CD4-positive, alpha-beta T cell treated with Interleukin-15 for 4 hours (primary cell): ENCODE data around the gene AP5B1.

ENCODE experiments used
- DNase-seq: peaks from one replicate; pipeline ENCODE4 v3.0.0-alpha.2; 2020; ENCODE audit warnings: low spot score

Gene AP5B1

DNA sequence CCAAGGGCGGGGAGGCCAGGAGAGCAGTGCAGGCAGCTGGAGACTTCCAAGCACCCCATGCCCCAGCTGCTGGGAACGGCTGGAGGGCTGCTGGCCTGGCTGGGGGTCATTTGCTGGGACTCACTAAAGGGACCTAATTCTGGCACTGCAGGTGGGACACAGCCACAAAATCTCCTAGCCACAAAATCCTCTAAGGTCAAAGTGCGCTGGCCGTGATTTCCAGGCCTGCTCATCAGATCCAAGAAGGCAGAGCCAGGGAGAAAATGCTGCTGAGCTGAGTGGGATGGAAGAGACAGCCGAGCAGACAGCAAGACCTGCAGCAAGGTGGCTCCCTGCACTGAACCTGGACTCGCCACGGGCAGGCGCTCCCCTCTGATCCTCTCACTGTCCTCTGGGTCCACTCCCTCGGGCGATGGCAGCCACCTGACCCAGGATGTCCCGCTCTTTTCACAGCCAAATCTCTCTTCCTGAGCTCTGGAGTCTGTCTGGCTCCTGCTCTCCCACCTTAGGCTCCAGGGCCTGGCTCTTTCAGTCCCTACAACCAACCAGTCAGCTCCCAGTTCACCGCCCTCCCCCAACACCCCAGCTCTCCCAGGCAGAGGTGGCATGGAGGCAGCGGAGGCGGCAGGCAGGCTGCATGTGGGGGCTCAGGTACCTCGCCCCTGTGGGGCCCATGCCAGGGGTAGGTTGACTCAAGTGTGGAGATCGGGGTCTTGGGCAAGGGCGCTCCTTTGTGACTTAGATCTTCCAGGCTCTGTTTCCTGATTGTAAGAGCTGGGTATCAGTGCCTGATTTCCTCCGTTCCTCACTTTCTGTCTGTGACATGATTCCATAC, 20.6 kb upstream of the AP5B1 start:
- no peak for DNase-seq

DNA sequence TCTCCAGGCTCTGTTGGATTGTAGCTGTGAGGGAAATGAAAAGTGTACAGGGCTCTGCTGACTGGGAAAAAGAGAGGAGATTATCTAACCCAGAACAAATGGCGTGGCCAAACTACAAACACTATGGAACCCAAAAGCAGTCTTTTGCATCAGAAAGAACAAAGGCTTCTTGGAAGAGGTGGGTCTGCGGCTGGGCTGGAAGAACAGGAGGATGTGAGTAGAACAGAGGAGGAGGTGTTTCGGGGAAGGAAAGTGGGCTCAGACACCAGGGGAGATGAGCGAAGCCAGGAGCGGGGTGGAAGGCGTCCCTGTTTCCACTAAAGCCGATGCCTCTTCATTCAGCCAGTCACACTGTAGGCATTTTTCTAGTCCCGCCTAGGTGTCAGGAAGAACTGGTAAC, 18.1 kb upstream of the AP5B1 start:
- DNase-seq = no peak

DNA sequence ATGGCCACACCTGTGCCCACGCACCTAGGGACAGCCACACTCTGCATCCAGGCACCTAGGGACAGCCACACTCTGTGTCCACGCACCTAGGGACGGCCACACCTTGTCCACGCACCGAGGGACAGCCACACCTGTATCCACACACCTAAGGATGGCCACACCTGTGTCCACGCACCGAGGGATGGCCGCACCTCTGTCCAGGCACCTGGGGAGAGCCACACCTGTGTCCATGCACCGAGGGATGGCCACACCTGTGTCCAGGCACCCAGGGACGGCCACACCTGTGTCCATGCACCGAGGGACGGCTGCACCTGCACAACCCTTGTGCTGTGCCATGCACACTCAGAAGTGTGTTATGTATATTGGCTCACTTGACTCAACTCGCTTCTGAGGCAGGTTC, 16.9 kb upstream of the AP5B1 start:
- DNase-seq = no peak

DNA sequence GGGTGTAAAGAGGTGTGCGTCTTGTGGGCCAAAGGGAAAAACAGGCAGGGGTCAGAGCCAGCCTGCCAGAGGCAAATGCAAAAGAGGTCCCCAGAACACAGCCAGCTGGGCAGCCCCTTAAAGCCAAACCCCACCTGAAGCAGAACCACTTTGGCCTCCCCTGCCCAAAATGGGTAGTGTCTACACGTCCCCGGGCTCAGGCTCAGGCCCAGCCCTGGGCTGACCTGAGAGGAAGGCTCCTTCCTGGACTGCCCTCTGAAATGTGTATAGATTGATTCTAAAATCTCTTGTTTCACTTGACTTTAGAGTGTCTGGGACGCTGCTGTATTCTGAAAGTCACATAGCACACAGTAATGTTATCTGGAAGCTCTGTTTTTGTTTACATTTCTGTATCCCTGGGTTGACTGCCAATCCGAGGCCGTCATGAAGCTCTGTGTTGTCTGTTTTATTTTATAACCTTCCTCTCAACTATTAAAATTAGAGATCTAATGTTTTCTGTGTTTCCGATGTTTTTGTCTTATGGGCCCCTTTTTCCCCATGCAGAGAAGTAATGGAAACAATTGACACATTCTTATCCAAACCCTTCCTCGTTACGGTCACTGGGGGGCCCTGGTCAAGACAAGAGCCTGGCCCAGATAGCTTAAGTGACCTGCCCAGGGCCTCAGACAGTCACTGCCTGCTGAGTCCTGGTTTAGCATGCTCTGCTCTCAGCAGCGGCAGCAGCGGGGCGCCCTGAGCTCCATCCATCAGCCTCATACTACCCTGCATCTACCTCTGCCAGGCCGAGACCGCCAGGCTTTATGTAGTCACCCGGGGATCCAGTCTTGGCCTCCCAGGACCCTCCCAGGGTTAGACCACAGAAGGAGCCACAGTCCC, 16.2 kb upstream of the AP5B1 start:
- no peak for DNase-seq

DNA sequence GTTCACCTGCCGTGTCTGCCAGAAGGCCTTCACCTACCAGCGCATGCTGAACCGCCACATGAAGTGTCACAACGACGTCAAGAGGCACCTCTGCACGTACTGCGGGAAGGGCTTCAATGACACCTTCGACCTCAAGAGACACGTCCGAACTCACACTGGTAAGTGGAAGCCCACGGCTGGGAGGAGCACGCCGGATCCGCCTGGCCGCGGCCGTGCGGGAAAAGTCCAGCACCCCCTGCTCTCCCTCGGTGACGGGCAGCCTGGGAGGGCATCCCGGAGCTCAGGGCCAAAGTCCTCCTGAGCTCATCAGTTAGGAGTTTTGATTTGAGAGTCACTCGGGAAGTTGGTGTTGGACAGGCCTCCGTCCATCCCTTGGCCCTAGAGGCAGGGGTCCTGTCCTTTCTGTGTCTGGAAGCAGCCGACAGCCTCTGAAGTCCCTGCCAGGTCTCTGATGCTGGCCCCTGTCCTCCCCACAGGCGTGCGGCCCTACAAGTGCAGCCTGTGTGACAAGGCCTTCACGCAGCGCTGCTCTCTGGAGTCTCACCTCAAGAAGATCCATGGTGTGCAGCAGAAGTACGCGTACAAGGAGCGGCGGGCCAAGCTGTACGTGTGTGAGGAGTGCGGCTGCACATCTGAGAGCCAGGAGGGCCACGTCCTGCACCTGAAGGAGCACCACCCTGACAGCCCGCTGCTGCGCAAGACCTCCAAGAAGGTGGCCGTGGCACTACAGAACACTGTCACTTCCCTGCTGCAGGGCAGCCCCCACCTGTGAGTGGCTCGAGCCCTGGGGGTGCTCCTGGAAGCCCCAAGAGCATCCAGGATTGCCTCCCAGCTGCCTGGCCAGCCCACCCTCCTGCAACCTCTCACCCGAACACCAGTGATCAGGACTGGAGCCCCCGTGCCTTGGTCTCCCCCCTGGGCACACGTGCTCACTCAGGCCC, 14.1 kb upstream of the AP5B1 start:
- DNase-seq = no peak

DNA sequence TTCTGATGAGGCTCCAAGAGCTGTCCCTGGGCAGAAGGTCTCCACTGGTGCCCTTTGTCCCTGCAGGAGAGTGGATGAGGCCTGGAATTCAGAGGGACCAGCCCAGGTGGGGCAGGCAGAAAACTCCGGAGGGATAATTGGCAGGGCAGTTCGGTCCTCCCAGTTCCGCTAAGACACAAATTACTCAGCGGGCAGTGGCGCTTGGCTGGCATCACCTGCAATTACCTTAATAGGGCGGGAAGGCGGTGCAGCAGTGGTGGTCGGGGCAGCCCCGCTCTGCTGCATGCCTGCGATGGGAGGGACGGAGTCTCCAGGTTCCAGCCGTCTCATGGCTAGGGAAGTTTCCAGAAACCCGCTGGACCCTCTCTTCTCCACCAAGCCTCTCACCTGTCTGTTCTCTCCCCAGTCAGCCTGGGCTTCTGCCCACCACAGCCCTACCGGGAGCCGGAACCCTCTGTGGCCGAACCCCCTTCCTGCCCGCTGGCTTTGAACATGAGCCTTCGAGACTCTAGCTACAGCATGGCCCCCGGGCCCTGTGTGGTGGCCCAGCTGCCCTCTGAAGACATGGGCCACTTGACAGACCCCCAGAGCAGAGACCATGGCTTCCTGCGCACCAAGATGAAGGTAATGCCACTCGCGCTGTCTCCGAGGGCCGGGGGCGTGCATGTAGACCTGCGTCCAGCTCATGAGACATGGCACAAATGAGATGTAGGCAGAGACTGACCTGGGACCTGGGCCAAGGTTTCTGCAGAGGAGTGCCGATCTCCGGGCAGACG, 13.0 kb upstream of the AP5B1 start:
- DNase-seq = no peak

DNA sequence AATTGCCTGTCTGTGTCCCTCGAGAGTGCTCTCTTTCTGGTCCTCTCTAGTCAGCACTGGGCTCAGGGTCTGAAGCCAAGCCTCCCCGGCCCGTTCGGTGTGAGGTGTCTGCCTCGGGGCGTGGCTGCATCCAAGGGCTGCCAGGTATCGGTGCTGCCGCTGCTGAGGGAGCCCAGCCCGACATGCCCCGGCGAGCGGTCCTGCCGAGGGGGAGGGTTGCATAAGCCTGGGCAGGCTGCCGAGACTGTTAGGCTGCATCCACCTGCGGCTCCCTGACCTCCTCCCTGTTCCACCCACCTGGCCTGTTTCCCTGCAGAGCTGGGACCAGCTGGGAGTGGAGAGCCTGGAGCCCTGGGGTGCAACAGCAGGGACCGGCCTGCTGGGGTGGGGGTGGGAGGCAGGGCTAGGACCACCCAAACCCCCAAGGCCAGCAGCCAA, 12.4 kb upstream of the AP5B1 start:
- DNase-seq = no peak

DNA sequence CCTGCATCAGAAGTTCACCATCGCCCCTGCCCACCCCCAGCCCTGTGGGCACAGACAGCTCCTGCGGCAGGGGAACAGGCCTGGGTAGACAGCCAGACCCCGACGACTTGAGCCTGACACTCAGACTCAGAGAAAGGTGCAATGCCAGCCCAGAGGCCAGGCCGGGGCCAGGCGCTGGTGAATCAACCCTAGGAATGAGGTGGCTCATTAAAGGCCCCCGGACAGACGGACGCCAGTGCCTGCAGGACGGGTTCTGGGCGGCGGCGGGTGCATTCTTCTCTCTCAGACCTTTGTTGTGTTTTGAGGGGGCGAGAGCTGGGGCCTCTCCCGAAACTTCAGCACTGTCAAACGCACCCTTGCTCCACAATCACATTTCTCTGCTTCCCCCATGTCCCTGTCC, 11.7 kb upstream of the AP5B1 start:
- no peak for DNase-seq

DNA sequence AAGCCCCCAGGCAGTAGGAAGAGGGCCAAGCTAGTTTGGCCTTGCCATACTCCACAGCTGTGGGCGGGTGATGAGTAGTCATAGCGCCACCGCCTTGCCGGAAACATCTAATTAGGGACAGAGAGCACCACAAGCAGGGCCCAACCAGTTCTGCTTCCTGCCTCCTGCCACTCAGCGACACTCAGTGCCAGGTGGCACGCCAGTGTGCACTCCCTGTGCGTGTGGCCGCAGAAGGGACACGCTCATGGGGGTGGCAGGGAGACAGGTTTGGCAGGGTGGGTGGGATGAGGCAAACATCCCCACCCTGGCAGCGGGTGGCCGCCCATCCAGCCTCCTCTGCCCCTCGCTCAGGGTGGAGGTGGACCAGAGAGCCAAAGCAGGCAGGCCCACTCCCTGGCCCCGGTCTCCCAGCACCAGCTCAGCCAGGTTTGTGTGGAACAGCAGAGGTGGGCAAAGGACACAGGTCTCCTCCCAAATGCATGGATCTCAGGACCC, 11.0 kb upstream of the AP5B1 start:
- peak; percentile 65 for DNase-seq

DNA sequence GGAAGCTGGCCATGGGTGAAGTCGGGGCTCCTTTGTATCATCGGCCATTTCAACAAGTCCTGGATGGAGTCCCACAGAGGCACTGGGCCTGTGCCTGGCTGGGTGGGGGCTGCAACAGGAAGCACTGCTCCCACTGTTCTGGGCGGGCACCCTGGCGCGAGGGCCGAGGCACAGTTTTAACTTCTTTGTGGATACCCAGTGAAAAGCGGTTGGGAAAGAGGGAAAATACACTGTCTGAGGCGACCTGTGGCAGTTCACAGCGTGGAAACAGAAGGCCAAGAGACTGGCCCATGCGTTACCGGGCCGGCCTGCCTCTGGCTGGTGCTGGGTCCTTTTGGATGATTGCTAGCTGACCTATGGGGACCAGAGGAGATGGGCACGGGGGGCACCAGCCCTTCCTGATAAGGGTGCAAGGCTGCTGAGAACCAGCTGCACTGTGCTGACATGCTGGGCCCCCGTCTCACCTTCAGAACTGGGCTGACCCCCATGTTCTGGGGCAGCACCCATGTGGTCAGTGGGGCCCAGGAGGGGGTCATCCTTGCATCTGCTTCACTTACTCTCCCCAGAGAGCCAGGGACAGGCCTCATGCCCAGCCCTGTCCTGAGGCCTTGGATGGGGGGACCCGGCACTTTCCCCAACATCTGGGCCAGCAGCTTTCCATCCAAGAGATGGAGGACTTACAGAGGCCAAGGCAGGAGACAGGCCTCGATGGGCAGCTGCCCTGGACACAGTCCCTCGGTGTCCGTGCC, 10.3 kb upstream of the AP5B1 start:
- DNase-seq = no peak

DNA sequence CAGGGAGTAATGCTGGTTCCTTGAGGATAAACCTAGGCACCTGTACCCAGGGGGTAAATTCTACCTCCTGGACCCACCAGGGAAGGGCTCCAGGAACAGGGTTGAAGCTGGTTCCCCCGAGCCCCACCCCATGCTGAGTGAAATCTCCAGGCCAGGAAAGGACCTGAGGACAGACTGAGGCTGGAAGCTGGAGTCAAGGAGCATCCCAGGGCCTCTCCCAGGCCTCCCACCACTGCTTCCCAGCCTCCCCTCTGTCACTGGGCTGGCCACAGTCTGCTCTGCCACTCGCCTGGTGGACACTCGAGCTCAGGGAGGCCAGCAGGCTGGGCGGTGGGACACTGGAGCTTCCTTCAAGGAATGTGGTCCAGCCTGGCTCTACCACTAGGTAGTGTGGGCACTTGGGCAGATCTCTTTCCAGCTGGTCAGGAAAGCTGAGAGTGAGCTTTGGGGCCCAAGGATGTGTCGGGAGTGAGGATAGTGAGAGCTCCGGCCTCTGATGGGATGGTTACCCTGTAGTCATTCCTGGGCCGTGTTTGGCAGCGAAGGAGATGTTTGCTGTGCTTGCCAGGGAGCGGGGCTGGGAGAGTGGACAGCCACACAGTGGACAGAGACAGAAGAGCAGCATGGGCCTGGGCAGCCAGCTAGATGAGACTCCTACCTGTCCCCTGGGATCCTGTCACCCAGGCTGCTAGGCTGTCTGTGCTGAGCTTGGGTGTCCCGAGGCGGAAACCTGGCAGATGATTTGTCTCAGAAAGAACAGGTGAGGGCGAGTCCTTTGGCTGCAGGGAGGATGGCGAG, 9.5 kb upstream of the AP5B1 start:
- DNase-seq = no peak

DNA sequence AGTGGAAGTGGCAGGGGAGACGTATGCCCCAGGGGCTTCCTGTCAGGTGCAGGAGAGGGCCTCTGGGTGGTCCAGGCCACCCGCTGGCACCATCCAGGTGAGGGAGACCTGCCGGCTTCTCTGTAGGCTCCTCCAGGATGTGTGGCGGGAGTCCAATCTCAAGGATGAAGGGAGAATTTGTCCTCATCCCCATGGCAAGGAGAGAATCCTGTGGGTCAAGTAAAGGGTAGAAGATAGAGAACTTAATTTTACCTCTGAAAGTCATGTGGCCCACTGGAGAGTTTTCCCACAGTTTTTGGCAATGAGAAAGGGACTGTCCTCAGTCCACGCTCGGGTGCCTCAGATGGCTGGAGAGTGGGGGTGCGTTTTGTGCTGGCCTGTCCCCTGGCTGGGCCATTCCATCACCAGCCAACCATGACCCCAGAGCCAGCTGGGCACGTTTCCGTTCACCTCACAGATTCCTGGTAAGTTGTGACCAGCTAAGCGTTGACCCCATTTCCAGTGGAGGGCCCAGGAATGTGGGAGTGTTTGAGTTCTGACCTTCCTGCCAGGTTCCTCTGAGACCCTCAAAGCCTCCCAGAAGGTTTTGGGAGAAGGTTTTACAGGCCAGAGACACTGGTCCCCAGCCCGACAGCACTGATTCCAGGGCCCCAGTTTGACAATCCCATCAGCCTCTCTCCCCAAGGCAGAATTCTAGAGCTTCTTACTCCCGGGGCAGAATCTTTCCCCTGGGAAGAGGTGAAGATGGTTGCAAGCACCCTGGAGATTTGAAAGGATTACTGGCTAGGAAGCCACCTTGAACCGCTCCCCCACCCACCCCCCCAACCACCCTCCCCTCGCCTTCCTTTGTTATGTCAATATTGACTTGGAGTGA, 8.7 kb upstream of the AP5B1 start:
- no peak for DNase-seq

DNA sequence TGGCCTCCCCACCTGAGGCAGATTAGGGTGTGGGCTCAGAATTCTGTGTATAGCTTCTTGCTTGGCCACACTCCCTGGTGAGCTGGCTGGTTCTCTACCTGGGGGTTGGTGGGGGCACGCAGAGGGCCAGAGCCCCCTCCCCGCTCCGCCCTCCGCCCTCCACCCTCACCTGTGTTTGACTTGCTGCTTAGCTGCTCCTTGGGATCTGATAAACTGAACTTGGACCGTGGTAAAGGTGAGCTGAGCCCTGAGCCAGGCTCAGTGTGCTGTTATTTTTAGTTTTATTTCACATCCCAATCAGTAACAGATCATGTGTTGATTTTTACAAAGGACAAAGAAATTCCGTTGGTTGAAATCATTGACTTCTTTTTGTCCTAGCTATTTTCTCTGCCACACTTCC, 8.0 kb upstream of the AP5B1 start:
- no peak for DNase-seq

DNA sequence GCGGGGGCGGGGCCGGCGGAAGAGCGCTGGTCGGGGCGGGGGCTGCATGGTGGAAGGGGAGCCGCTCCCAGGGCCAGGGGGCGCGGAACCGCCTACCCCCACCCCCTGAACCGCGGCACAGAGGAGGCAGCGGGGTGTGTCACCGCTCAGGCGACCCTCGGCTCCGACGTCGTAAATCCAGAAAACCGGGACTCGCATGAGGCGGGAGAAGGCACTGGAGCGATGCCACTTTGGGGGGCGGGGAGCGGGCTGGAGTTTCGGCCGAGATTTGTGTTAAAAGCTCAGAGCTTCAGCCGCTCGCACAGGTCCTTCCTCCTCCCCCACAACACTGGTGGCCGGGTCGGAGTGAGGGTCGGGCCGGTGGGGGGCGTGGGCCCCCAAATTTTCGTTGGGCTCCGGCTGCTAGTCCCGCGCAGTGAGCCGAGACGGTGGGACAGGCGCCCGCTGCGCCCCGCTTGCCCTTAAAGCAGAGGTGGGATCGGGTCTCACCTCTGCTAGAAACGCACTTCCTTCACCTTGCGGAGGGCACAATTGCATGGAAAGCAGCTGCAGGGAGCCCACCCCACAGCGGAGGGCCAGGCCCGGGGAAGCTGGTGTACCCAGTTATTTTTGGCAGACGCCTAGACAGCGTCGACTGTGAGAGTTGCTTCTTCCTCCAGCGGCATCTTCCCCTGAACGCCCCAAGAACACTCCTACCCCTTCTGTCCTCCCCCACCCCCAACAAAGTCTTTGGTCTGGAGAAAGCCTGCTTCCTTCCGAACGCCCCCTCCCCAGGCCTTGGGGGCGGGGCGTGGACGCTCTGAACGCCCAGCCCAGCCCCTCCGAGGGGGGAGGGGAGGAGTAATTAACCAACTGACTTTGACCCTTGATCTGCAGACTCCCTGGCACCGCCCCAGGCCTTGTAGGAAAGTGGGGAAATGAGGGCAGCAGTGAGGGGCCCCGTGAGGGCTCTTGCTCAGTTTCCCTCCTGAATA, 7.2 kb upstream of the AP5B1 start:
- DNase-seq = no peak

DNA sequence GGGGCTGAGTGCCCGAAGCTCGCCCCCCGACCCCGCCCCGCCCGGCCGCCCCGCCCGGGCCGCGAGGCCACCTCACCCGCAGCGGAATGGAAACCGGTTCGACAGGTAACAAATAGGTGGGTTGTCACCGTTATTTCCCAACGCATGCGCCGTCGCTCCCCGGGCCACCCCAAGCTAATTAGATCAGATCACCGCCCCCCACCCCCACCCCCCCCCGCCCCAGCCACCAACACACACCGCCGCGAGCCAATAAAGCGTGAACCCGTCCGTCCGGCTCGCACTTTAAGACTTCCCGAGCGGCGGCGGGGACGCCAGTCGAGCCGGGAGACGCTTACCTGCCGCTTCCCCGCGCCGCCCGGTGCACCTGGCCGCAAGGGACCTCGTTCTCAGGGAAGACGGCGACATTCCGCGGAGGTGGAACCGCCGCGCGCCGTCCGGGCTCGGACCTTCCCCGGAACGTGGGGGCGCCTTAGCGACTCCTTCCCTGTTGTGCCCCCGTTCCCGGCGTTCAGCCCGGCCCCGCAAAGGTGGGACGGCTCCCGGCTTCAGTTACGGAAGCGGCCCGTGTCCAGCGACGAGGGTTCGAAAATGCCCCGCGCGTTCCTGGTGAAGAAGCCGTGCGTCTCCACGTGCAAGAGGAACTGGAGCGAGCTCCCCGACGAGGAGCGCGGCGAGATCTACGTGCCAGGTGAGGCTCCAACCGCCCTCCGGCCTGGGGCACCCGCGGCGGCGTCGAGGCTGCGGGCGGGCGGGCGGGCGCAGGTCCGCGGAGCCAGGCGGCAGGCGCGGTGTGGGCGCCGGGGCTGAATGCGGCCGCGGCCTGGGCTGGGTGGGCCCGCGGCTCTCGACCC, 6.2 kb upstream of the AP5B1 start, which contains the start of gene OVOL1:
Gene OVOL1 (plus strand): TSS at position 278 of the 851 bp plus-strand sequence. CDS start 311 bp downstream, at position 589.
- DNase-seq = peak; percentile 30
